A549 (cell line): ENCODE results near the gene AKAP8. TPM values are rescaled to one million over a fixed set of nuclear protein-coding genes. Genes with fewer than 3 reads are reported as not detected.
A peak's percentile ranks its signal among the peaks of the same experiment; 100 is the strongest.
"Not testable (repeated sequence)": the region's sequence is repeated elsewhere in the genome, so short reads cannot be mapped to it uniquely, and the experiment has no call there.

Experiments used
- ATAC-seq, 2 experiments: fragments of 200-7000 bp in 1 of 2; fragments of >200 bp in 1 of 2; cut with Nextera tagmentation in 1 of 2; cut with Tn5 transposase in 1 of 2; 3 replicates each; pipeline versions ENCODE4 v1.8.0 to v1.9.1; 2018 to 2020; ENCODE audit warnings: mild to moderate bottlenecking in 1 of 2, moderate library complexity in 1 of 2
- CTCF ChIA-PET: fragments of 300-600 bp; sonication (Branson Sonifier 250); formaldehyde crosslinking; extraction: SDS; loops from one replicate; lab custom pipeline; 2021; ENCODE audit warnings: antibody characterized with exemption, inconsistent platforms; lab: Yijun Ruan, JAX
- POLR2A ChIA-PET: fragments of 350-600 bp; formaldehyde crosslinking; extraction: SDS; loops from one replicate; lab custom pipeline; 2021; ENCODE audit warnings: antibody characterized with exemption, inconsistent platforms; lab: Yijun Ruan, JAX
- DNase-seq, 2 experiments: peaks; one replicate each; pipeline versions ENCODE4 v3.0.0 to v3.0.0-alpha.2; 2011 to 2016; ENCODE audit warnings: low read depth in 1 of 2, low spot score in 1 of 2
- FAIRE-seq: peaks from 2 replicates; lab custom pipeline; 2011; peaks lifted over from hg19 to GRCh38; lab: Jason Lieb, UNC
- H3K27ac ChIP-seq, 2 experiments: fragments of >200 bp; sonication (Bioruptor Twin); formaldehyde crosslinking; 3 replicates each; pipeline ENCODE4 v1.5.1; 2016 to 2017
- H3K4me1 ChIP-seq: fragments of >200 bp; sonication (Bioruptor Twin); formaldehyde crosslinking; 3 replicates; pipeline ENCODE4 v1.6.1; 2016
- H3K4me2 ChIP-seq: fragments of >200 bp; sonication (Bioruptor Twin); formaldehyde crosslinking; 3 replicates; pipeline ENCODE4 v1.6.1; 2016
- H3K4me3 ChIP-seq: fragments of >200 bp; sonication (Bioruptor Twin); formaldehyde crosslinking; 3 replicates; pipeline ENCODE4 v1.5.1; 2016
- H3K9me3 ChIP-seq: fragments of >200 bp; sonication (Bioruptor Twin); formaldehyde crosslinking; 3 replicates; pipeline ENCODE4 v1.6.1; 2016
- CEBPB ChIP-seq, 2 experiments: fragments of >200 bp in 1 of 2; sonication (Bioruptor Twin) in 1 of 2; formaldehyde crosslinking in 1 of 2; IDR thresholded peaks; 2 replicates each; pipeline ENCODE4 v1.6.1; 2012 to 2016
- FOSB ChIP-seq: fragments of 250-450 bp; sonication (Bioruptor Pico); IDR thresholded peaks from 2 replicates; pipeline ENCODE4 v1.5.0; 2020; ENCODE audit warnings: mild to moderate bottlenecking, moderate library complexity
- FOXS1 ChIP-seq: fragments of 250-450 bp; sonication (Bioruptor Pico); IDR thresholded peaks from 2 replicates; pipeline ENCODE4 v1.5.0; 2020; ENCODE audit warnings: mild to moderate bottlenecking, moderate library complexity
- HDAC2 ChIP-seq: fragments of 200-600 bp; sonication (generic); IDR thresholded peaks from 2 replicates; pipeline ENCODE4 v1.6.1; 2016
- HOXB13 ChIP-seq: fragments of 250-450 bp; sonication (Bioruptor Pico); IDR thresholded peaks from 2 replicates; pipeline ENCODE4 v1.5.0; 2020; ENCODE audit warnings: low read depth, mild to moderate bottlenecking, moderate library complexity
- KDM5A ChIP-seq: fragments of 200-600 bp; sonication (generic); IDR thresholded peaks from 2 replicates; pipeline ENCODE4 v1.6.1; 2016; ENCODE audit warnings: antibody characterized with exemption, mild to moderate bottlenecking
- MAZ ChIP-seq: fragments of 150-350 bp; IDR thresholded peaks from 2 replicates; pipeline ENCODE4 v1.6.1; 2014; ENCODE audit warnings: antibody characterized with exemption, low read depth, low read length, borderline replicate concordance
- MYC ChIP-seq: IDR thresholded peaks from 2 replicates; pipeline ENCODE4 v1.6.1; 2012; ENCODE audit warnings: mild to moderate bottlenecking, inconsistent platforms, low read length, improper control_type of control experiment, borderline replicate concordance
- NPAS2 ChIP-seq: fragments of 250-450 bp; sonication (Bioruptor Pico); IDR thresholded peaks from 2 replicates; pipeline ENCODE4 v1.8.0; 2022; ENCODE audit warnings: mild to moderate bottlenecking, moderate library complexity, borderline replicate concordance
- PBX3 ChIP-seq: IDR thresholded peaks from 2 replicates; pipeline ENCODE4 v1.6.1; 2012
- POLR2A ChIP-seq: IDR thresholded peaks from 2 replicates; pipeline ENCODE4 v1.6.1; 2012; ENCODE audit warnings: mild to moderate bottlenecking, low read length
- RAD21 ChIP-seq, 2 experiments: fragments of >200 bp in 1 of 2; sonication (Bioruptor Twin) in 1 of 2; formaldehyde crosslinking in 1 of 2; IDR thresholded peaks in 1 of 2; conservative IDR thresholded peaks in 1 of 2; 2 replicates in 1 of 2; 3 replicates in 1 of 2; pipeline ENCODE4 v1.6.1; 2012 to 2018; ENCODE audit warnings: inconsistent platforms in 1 of 2
- RNF2 ChIP-seq: fragments of 200-600 bp; sonication (generic); IDR thresholded peaks from 2 replicates; pipeline ENCODE4 v1.6.1; 2016; ENCODE audit warnings: low read depth, mild to moderate bottlenecking, antibody characterized with exemption, moderate library complexity, borderline replicate concordance
- SMC3 ChIP-seq: fragments of >200 bp; sonication (Bioruptor Twin); formaldehyde crosslinking; IDR thresholded peaks from 3 replicates; pipeline ENCODE4 v1.6.1; 2018; ENCODE audit warnings: inconsistent platforms
- TFCP2L1 ChIP-seq: fragments of 250-450 bp; sonication (Bioruptor Pico); IDR thresholded peaks from 2 replicates; pipeline ENCODE4 v1.5.0; 2021; ENCODE audit warnings: mild to moderate bottlenecking
- USF2 ChIP-seq: fragments of 450-650 bp; IDR thresholded peaks from 2 replicates; pipeline ENCODE4 v1.6.1; 2014; ENCODE audit warnings: antibody characterized with exemption
- ZC3H11A ChIP-seq: fragments of 450-650 bp; IDR thresholded peaks from 2 replicates; pipeline ENCODE4 v1.6.1; 2014; ENCODE audit warnings: antibody characterized with exemption, mild to moderate bottlenecking
- ZSCAN20 ChIP-seq: fragments of 250-450 bp; sonication (Bioruptor Pico); IDR thresholded peaks from 2 replicates; pipeline ENCODE4 v1.8.0; 2022; ENCODE audit warnings: mild to moderate bottlenecking, moderate library complexity
- WGBS: methylation state at CpG from one replicate; pipeline ENCODE4 v1.1.6; 2017; ENCODE audit errors: missing lambda C conversion rate; 5-methylcytosine and 5-hydroxymethylcytosine counted together
- polyA plus RNA-seq, 4 experiments: library from polyadenylated mRNA; depleted of rRNA in 3 of 4; stranded (reverse); fragments of >200 nt; fragmentation: RNase III in 1 of 4; extraction: RNeasy Plus Mini Kit Qiagen cat#74134 plus additional on column Dnase treatment in 1 of 4; gene quantifications; 2 replicates in 3 of 4; 3 replicates in 1 of 4; pipeline ENCODE4 v1.2.3, GENCODE V29; 2011 to 2017

The AKAP8 gene
- polyA plus RNA-seq, 2 of the 4 experiments (the other 2 are of a cell fraction), result 16.2 to 17.3 TPM

- TF ChIP-seq RAD21 (conservative IDR thresholded peaks at IDR 0.05 in 1 of 2, IDR thresholded peaks at IDR 0.05 in 1 of 2) (no peak), RNF2 (no peak), TFCP2L1 (CRISPR knock-in tag) (no peak)
Observed at GRCh38 chr19:15358918-15359317, 20.7 kb downstream of the AKAP8 start (continued).

GRCh38 chr19:15357906-15358305, 21.7 kb downstream of the AKAP8 start:
- no peak for DNase-seq

GRCh38 chr19:15354566-15355296, 24.9 kb downstream of the AKAP8 start:
- WGBS, result 93% methylated on average over 22 of the region's 27 CpGs
- ChIA-PET POLR2A (no interaction called here), CTCF (interaction anchor here (0.6 to 1.1 kb wide), 2 partner anchors 91 to 96 kb away, joined by 3 read pairs; no protein-coding TSS in a partner anchor)
- no peak overlapping the region for H3K4me2 ChIP-seq
- no peak for ATAC-seq
- no peak for DNase-seq
- no peaks in the 10 kb centered on the region for H3K9me3 ChIP-seq
- no peak for TF ChIP-seq FOXS1
- H3K4me1 ChIP-seq, result peaks cover 12% of the 10 kb centered on the region
- FAIRE-seq, result no peak
- no peak overlapping the region for H3K4me3 ChIP-seq
- no peak overlapping the region for H3K27ac ChIP-seq

More at GRCh38 chr19:15357906-15358305, 21.7 kb downstream of the AKAP8 start:
- WGBS, result 95% methylated on average over 4 of the region's 4 CpGs
- peaks cover 17% of the 10 kb centered on the region for H3K4me1 ChIP-seq
- TF ChIP-seq HOXB13, result no peak
- TF ChIP-seq HDAC2, result no peak
- no peak for TF ChIP-seq CEBPB (IDR thresholded peaks at IDR 0.05)
- TF ChIP-seq NPAS2, result no peak
- no peak for TF ChIP-seq PBX3
- no peak for TF ChIP-seq SMC3
- no peak for TF ChIP-seq KDM5A
- no peak for TF ChIP-seq MAZ
- TF ChIP-seq ZC3H11A, result no peak
- TF ChIP-seq POLR2A, result no peak
- TF ChIP-seq FOXS1, result no peak
- no peak for TF ChIP-seq RNF2
- TF ChIP-seq MYC, result no peak
- TF ChIP-seq, all 56 proteins: peak for 0
- ChIA-PET POLR2A (interaction anchor here (0.7 to 1.1 kb wide), 3 partner anchors 9 to 718 kb away, joined by 5 to 10 read pairs (median 7); no protein-coding TSS in a partner anchor), CTCF (interaction anchor here (0.9 kb wide), 1 partner anchor 21 kb away, joined by 3 read pairs; no protein-coding TSS in a partner anchor)
- peak overlapping the region; percentile 74 to 82; a peak in 2 of 6 replicates for H3K27ac ChIP-seq
- FAIRE-seq (no peak), ATAC-seq (no peak)
- no peak overlapping the region for H3K4me2 ChIP-seq
- H3K4me3 ChIP-seq, result no peak overlapping the region
- no peaks in the 10 kb centered on the region for H3K9me3 ChIP-seq

- no peak overlapping the region for H3K4me3 ChIP-seq
- H3K9me3 ChIP-seq, result no peaks in the 10 kb centered on the region
- no peak for FAIRE-seq
- no peak for TF ChIP-seq RNF2
- TF ChIP-seq FOSB (CRISPR knock-in tag), result no peak
- no peak for TF ChIP-seq USF2
- TF ChIP-seq ZSCAN20 (CRISPR knock-in tag), result no peak
- TF ChIP-seq, all 56 proteins: peak for 0
- ATAC-seq, result no peak
- no peak for DNase-seq
- 96% methylated on average over 4 of the region's 4 CpGs for WGBS
- Histone ChIP-seq H3K4me1 (peaks cover 4% of the 10 kb centered on the region), H3K4me2 (no peak overlapping the region), H3K27ac (no peak overlapping the region)
- ChIA-PET CTCF (interaction anchor here (0.6 kb wide), 1 partner anchor 1280 kb away, joined by 3 read pairs; no protein-coding TSS in a partner anchor), POLR2A (no interaction called here)
Observed at GRCh38 chr19:15353908-15354307, 25.7 kb downstream of the AKAP8 start.

- DNase-seq, FAIRE-seq, H3K4me1 ChIP-seq, H3K9me3 ChIP-seq, ATAC-seq, H3K4me3 ChIP-seq, H3K4me2 ChIP-seq, H3K27ac ChIP-seq, CTCF ChIA-PET: not testable (repeated sequence)
- POLR2A ChIA-PET, result interaction anchor here (1.7 kb wide), 1 partner anchor 26 kb away, joined by 3 read pairs; no protein-coding TSS in a partner anchor
- 89% methylated on average over 8 of the region's 8 CpGs for WGBS
Observed at GRCh38 chr19:15352535-15352934, 27.1 kb downstream of the AKAP8 start.
